Activated CD4-positive, CD25-positive, alpha-beta regulatory T cell treated with anti-CD3 and anti-CD28 coated beads, Interleukin-2, amount 50 U/mL, for 16 hours (primary cell): ENCODE results near the gene TAS1R2.

Source experiments
- DNase-seq: peaks from one replicate; pipeline ENCODE4 v3.0.0-alpha.2; 2020; ENCODE audit warnings: low read depth, low spot score

TAS1R2 gene

DNA sequence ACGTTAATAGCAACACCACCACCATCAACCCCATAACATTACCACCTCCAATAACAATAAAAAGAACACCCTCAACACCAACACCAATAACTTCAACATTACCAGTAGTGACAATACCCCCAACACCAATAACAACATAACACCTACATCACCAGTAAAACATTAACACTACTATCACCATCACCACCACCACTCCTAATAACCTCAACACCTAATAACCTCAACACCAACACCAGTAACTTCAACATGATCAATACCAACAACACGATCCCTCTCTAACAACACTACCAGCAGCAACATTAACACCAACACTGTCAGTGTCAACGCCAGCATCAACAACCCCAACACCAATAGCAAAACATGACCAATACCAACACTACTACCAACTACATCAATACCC lies 57.2 kb downstream of the TAS1R2 start:
- no peak for DNase-seq

DNA sequence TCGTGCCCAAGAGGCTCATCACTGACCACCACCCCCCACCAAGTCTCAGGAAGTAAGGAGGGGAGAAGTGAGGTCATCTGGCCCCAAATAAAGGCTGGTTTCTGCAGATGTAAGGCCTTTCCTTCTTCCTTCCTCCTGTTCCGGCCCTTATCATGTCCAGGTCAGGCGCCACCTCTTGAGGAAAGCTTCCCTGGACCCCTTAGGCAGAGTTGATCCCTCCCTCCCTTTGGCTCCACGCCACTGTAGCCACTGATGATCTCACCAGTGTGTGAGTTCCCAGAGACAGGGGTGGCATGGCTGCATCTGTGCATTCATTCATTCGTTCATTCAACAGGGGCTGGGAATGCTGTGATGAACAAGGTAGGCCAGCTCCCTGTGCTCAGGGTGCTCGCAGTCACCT lies 59.2 kb downstream of the TAS1R2 start:
- DNase-seq = no peak

DNA sequence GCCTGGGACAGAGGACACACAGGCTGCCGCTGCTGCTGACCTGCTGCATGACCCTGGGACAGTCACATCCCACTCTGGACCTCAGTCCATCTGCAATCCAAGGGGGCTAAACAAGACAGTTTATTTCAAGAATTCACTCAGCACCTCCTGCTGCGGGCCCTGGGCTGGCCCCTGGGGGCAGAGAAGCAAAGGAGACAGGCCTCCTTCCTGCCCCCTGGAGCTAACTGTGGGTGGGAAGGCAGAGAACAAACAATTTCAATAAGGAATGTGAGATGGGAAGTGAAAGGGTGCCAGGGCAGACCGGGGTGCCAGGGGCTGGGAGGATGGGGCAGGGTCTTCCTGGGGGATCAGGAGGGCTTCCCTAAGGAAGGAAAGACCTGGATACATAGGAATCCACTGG lies 60.0 kb downstream of the TAS1R2 start:
- DNase-seq = no peak

DNA sequence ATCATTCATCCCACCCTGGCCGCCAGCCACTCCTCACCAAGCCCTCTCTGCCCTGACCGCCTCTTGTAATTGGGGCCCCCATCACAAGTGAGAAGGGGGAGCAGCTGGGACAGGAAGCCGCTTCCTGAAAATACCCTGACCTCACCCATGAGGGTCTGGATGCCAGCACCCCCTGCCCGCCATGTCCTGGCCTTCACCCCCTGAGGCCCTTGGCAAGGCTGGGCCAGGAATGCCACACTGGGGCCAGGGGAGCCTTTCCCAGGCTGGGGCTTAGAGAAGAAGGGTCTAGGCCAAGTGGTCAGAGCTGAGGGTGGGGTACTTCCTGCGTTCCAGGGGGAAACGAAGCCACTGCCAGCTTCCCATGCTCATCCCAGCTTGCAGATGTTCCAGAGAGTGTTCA lies 60.5 kb downstream of the TAS1R2 start:
- DNase-seq = no peak

DNA sequence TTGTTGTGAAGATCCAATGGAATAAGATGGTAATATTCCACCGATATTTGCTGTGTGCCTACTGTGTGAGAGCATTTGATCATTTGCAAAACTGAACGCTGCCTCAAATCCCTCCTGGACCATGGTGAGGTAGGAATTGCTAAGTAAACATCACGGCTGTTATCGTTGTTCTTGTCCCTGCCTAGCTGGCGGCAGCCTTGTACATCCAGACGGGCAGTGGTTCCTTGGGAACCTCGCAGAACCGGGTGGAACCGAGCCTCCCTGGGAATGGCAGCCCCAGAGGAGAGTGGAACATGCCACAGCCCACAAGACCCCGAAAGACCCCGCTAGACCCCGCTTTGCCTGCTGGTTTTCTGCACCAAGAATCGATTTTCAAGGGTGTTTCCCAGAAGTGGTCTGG lies 60.9 kb downstream of the TAS1R2 start:
- no peak for DNase-seq

DNA sequence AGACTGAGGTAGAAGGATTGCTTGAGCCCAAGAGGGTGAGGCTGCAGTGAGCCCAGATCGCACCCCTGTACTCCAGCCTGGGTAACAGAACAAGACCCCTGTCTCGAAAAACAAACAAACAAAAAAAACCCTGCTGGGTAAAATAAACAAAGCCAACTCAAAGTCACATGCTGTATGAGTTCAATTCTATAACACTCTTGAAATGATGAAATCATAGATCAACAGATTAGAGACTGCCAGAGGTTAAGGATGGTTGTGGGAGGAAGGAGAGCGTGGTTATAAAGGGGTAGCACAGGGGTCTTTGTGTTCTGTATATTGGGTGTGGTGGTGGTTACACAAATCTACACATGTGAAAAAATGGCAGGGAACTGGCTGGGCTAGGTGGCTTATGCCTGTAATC lies 62.5 kb downstream of the TAS1R2 start:
- DNase-seq = no peak

DNA sequence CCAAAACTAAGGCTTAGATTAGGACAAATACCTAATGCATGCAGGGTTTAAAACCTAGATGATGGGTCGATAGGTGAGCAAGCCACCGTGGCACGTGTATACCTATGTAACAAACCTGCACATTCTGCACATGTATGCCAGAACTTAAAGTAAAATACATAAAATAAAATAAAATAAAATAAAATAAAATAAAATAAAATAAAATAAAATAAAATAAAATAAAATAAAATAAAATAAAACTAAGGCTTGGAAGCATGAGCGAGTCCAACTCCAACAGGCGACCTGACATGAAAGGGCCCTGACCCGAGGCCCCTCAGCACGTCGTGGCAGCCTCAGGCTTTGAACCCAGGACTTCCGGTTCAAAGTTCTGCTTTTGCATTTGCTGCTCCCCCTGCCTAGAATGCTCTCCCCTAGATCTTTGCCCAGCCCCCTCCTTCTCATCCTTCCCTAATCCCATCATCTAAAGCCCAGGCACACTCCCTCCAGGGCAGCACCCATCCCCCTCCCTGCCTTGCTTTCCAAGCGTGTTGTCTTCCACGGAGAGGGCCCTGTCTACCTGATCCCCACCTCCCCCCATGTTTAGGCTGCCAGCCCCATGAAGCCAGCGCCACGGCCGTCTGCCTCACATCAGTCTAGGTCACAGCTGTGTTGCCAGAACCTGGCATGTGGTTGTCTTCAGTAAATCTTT lies 64.3 kb downstream of the TAS1R2 start:
- DNase-seq = no peak

DNA sequence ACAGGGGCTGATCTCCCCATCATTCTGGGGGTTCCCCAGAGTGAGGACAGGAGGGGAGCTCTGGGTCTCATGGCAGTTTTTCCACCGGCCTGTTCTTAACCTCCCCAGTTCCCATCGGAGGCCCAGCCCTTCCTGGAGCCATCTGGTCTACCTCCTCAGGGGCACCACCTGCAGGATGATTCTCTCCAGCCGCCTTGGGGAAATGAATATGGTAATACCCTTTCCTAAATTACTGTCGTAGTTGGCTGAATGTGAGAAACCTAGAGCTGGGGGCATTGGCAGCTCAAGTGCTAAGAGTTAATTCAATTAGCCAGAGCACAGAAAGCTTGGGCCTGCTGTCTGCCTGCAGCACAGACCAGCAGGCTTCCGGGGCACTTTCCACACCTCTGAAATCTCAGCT lies 64.9 kb downstream of the TAS1R2 start:
- DNase-seq = no peak

DNA sequence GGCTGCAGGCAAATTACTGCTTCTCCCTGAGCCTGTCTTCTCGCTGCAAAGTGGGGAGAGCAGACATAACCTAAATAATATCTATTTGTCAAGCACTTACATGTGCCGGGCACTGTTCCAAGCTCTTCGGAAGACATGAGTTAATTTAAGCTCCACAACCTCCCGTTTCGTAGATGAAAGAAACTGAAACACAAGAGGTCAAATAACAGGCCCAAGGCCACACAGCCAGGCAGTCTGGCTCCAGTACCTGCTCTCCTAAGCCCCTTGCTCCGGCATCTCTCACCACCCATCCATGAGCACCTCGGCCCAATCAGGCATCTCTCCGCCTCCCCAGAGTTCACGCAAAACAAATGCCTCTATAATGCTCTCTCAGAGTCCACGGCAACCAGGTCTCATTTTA lies 65.4 kb downstream of the TAS1R2 start:
- DNase-seq = no peak

DNA sequence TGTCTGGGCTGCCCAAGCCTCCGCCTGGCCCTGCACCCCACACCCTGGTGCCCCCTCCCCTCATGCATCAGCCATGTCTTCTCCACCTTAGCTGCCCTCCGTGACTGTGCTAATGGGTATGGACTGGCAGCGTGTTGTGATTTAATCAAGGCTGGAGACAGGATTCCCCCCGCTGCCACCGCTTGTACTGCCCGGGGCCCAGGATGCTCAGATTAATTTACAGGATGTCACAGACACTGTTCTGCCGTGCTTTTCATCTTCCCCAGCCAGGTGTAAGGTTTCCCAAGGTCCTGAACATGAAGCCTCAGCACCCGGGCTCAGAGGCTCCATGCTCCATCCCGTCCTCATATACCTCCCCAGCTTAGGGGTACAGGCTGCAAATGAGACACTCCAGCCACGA lies 66.3 kb downstream of the TAS1R2 start:
- DNase-seq = no peak

DNA sequence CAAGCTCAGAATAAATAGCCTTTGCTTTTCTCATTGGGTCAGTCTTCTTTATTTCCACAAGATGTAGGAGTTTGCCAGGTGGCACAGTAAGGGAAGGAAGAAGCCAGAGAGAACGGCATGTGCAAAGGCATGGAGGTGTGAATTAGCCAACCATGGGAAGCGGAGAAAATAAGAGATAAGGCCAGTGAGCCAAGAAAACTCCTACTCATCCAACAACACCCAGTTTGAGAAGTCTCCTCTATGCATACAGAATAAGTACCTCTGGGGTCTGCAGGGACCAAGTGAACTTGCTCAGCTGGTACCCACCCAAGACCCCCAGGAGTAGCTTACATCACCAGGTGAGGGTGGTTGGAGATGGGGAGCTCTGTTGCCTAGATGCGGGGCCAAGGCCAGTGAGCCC lies 66.7 kb downstream of the TAS1R2 start:
- no peak for DNase-seq
